Measurements from ENCODE around the gene CRYBG2.
"Not testable (repeated sequence)": the region's sequence is repeated elsewhere in the genome, so short reads cannot be mapped to it uniquely, and the experiment has no call there.

The CRYBG2 gene

DNA sequence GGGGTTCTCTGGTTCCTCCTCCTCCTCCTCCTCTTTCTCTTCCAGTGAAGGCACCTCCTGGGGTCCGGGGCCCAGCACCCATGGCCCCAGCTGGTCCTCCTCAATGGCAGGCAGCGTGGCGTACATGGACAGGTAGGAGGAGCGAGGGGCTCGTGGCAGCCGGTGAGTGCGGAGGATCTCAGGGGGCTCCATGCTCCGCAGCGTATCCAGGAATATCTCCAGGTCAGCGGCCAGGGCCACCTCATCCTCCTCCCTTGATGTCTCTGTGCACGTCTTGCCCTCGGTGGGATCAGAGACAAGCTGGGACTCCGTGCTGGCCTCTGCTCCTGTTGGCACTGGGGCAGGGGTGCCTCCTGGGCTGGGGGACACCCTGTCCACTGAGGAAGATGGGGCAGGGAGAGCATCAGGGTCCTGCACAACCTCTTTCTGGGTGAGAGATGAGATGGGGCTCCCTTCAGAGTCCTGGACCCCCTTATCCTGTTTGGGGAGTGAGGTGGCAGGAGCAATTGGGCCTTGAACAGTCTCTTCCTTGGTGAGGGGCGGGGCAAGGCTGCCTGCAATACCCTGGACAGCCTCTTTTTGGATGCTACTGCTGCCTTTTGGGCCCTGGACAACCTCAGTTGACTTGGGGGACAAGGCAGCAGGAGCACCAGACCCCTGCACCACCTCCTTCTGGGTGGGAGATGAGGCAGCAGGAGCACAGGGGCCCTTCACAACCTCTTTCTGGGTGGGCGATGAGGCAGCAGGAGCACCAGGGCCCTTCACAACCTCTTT is 9.6 kb downstream of the CRYBG2 start:
- H3K4me1 ChIP-seq (ENCODE audit: control insufficient read depth, insufficient read depth, low read length): no peaks in the 10 kb centered on the region
- H3K27me3 ChIP-seq (ENCODE audit: control insufficient read depth, insufficient read depth, low read length): no peaks in the 10 kb centered on the region
- no peak overlapping the region for H3K4me3 ChIP-seq (ENCODE audit: low read depth, low read length)
- no peaks in the 10 kb centered on the region for H3K9me3 ChIP-seq (ENCODE audit: control insufficient read depth, insufficient read depth, low read length)
- H3K36me3 ChIP-seq (ENCODE audit: control insufficient read depth, insufficient read depth, low read length): peaks cover 4% of the 10 kb centered on the region
- H3K9ac ChIP-seq (ENCODE audit: low read depth, low read length): no peak overlapping the region

DNA sequence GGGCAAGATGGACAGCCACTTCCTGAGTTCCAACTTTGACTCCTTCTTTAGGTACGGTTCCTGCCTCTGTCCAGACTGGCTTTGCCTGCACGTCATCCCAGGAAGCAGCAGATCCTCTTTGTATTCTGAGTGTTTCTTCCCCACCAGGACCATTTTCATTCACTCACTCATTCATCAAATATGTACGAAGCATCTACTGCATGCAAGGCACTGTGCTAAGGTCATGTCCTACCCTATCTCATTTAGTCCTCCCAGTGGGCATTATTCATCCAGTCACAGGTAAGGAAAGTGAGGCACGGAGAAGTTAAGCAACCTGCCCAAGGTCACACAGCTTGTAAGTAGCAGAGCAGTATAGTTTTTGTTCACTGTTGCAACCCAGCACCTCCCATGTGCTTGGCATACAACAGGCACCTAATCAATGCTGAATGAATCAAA is 13.9 kb downstream of the CRYBG2 start:
- Histone ChIP-seq H3K9ac (ENCODE audit: low read depth, low read length) (no peak overlapping the region), H3K9me3 (ENCODE audit: control insufficient read depth, insufficient read depth, low read length) (no peaks in the 10 kb centered on the region), H3K4me1 (ENCODE audit: control insufficient read depth, insufficient read depth, low read length) (peaks cover 8% of the 10 kb centered on the region), H3K36me3 (ENCODE audit: control insufficient read depth, insufficient read depth, low read length) (no peaks in the 10 kb centered on the region), H3K4me3 (ENCODE audit: low read depth, low read length) (no peak overlapping the region), H3K27me3 (ENCODE audit: control insufficient read depth, insufficient read depth, low read length) (peaks cover 8% of the 10 kb centered on the region)

DNA sequence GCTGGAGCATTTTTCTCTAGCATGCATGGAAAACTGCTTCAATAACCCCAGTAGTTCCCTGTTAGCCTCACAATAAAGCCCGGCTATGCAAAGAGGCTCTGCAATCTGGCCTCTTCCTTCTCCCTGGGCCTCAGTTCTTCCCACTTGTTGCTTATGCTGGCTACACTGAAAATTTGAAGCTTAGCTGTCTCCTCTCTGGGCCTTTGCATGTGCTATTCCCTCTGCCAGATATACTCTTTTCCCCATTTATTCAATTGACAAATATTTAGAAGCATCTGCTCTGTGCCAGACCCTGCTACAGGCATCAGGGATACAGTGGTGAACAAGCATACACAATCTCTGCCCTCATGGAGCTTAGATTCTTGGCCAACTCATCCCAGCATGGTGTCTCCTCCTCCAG is 15.3 kb downstream of the CRYBG2 start:
- no peaks in the 10 kb centered on the region for H3K9me3 ChIP-seq (ENCODE audit: control insufficient read depth, insufficient read depth, low read length)
- H3K4me3 ChIP-seq (ENCODE audit: low read depth, low read length): no peak overlapping the region
- peaks cover 8% of the 10 kb centered on the region for H3K27me3 ChIP-seq (ENCODE audit: control insufficient read depth, insufficient read depth, low read length)
- peaks cover 8% of the 10 kb centered on the region for H3K4me1 ChIP-seq (ENCODE audit: control insufficient read depth, insufficient read depth, low read length)
- H3K36me3 ChIP-seq (ENCODE audit: control insufficient read depth, insufficient read depth, low read length): no peaks in the 10 kb centered on the region
- H3K9ac ChIP-seq (ENCODE audit: low read depth, low read length): no peak overlapping the region

DNA sequence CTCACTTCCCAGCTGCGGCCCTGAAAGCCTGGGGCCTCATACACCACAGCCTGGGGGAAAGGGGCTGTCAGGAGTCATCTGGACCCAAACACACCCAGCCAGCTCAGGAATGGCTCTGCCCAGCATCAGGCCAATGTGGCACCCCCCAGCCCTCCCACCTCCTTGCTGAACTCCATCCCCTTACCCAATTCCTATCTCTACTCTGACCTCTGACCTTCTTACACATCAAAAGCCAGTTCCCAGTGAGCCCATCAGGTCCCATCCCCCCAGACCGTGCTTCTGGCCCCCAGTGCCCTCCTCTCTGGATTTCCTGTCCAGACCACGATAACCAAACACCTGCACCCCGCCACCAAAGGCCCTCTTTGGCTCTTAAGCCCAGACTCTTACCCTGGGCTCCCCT is 16.3 kb downstream of the CRYBG2 start:
- Histone ChIP-seq H3K27me3 (ENCODE audit: control insufficient read depth, insufficient read depth, low read length) (peaks cover 8% of the 10 kb centered on the region), H3K4me3 (ENCODE audit: low read depth, low read length) (no peak overlapping the region), H3K36me3 (ENCODE audit: control insufficient read depth, insufficient read depth, low read length) (no peaks in the 10 kb centered on the region), H3K4me1 (ENCODE audit: control insufficient read depth, insufficient read depth, low read length) (peaks cover 8% of the 10 kb centered on the region), H3K9me3 (ENCODE audit: control insufficient read depth, insufficient read depth, low read length) (no peaks in the 10 kb centered on the region), H3K9ac (ENCODE audit: low read depth, low read length) (no peak overlapping the region)

DNA sequence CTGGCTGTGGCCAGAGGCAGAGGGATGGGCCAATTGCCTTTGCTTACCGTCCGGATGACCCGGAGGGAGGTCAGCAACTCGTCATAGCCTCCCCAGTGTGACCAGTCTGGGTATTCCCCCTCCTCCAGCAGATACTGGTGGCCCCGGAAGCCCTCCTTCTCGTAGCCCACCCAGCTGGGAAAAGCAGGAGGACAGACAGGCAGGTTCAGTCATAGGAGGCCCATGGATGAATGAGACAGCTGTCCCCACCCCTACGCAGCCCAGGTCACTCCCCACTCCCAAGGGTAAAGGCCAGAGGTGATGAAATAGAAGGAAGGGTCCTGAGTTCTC is 16.8 kb downstream of the CRYBG2 start:
- H3K4me1 ChIP-seq (ENCODE audit: control insufficient read depth, insufficient read depth, low read length): peaks cover 8% of the 10 kb centered on the region

DNA sequence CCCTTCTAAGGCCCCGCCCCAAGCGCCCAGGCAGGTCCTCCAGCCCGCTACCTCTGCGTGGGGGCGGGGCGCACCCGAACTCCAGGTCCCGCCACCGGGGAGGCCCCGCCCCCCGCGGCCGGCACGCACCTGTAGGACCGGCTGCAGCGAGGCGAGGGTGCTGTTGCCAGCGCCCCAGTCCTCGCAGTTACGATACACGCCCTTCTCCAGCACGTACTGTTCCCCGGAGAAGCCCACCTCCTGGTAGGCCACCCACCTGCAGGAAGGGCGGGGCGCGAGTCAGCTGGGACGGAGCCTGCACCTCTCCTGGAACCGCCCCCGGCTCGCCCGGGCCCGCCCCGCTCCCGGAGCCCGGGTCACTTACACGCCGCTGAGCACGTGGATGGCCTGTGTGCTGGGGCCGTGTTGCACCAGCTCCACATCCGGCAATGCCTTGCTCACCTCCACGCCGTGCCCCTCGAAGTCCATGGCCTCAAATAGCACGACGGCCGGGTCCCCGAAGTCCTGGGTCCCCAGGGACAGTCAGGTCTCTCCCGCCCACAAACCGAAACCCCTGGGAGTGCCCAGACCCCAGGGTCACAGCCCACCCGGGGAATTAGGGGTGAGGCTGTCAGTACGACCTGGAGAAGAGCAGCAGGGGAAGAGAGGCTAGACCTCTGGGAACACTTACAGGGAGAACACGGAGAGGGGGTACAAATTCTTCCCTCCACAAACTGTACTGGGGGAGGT is 17.3 kb downstream of the CRYBG2 start:
- Histone ChIP-seq H3K4me3 (ENCODE audit: low read depth, low read length) (peak overlapping the region; percentile 93), H3K27me3 (ENCODE audit: control insufficient read depth, insufficient read depth, low read length) (peaks cover 8% of the 10 kb centered on the region), H3K9me3 (ENCODE audit: control insufficient read depth, insufficient read depth, low read length) (no peaks in the 10 kb centered on the region), H3K4me1 (ENCODE audit: control insufficient read depth, insufficient read depth, low read length) (peaks cover 8% of the 10 kb centered on the region), H3K36me3 (ENCODE audit: control insufficient read depth, insufficient read depth, low read length) (no peaks in the 10 kb centered on the region), H3K9ac (ENCODE audit: low read depth, low read length) (peak overlapping the region; percentile 47)

More for the DNA sequence above, 16.8 kb downstream of the CRYBG2 start:
- Histone ChIP-seq H3K9me3 (ENCODE audit: control insufficient read depth, insufficient read depth, low read length) (no peaks in the 10 kb centered on the region), H3K27me3 (ENCODE audit: control insufficient read depth, insufficient read depth, low read length) (peaks cover 8% of the 10 kb centered on the region), H3K4me3 (ENCODE audit: low read depth, low read length) (peak overlapping the region; percentile 93), H3K36me3 (ENCODE audit: control insufficient read depth, insufficient read depth, low read length) (no peaks in the 10 kb centered on the region), H3K9ac (ENCODE audit: low read depth, low read length) (no peak overlapping the region)

DNA sequence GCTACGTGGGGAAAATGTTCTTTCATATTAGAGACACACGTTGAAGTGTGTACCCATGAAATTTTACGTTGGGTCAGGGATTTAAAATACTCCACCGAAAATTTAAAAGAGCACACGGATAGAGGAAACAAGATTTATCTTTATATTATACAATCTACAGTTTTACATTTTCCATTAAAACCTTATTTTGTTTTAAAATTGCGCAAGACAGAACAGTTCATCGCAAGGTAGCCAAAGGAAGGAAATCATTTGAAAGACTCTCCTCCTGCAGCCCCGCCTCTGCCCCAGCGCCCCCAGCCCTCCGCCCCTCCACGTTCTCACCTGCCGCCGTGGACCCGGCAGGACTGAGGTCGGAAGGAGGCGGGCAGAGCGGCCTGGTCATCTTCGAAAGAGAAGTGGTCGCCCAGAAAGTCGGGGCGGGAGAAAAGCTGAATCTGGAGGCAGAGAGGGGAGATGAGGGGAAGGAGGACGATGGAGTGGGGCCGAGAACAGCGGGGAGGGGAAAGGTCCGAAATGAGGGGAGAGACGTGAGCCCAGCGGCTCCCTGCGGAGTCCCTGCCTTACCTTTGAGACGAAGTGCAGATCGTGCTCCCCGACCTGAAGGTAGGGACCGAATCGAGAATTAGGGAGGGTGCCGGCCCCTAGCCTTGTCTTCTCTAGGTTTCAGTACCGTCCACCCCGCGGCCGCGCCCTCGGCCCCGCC is 18.0 kb downstream of the CRYBG2 start:
- H3K9me3 ChIP-seq (ENCODE audit: control insufficient read depth, insufficient read depth, low read length): no peaks in the 10 kb centered on the region
- H3K36me3 ChIP-seq (ENCODE audit: control insufficient read depth, insufficient read depth, low read length): no peaks in the 10 kb centered on the region
- H3K9ac ChIP-seq (ENCODE audit: low read depth, low read length): peak overlapping the region; percentile 70
- peaks cover 8% of the 10 kb centered on the region for H3K27me3 ChIP-seq (ENCODE audit: control insufficient read depth, insufficient read depth, low read length)
- peaks cover 8% of the 10 kb centered on the region for H3K4me1 ChIP-seq (ENCODE audit: control insufficient read depth, insufficient read depth, low read length)
- H3K4me3 ChIP-seq (ENCODE audit: low read depth, low read length): peak overlapping the region; percentile 93

DNA sequence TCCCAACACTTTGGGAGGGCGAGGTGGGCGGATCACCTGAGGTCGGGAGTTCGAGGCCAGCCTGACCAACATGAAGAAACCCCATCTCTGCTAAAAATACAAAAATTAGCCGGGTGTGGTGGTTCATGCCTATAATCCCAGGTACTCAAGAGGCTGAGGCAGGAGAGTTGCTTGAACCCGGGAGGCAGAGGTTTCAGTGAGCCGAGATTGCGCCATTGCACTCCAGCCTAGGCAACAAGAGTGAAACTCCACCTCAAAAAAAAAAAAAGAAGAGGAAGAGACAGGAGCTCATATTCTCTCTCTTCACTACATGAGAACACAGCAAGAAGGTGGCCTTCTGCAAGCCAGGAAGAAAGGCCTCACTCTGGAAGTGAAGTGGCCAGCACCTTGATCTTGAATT is 20.6 kb downstream of the CRYBG2 start:
- H3K36me3 ChIP-seq (ENCODE audit: control insufficient read depth, insufficient read depth, low read length); H3K4me3 ChIP-seq (ENCODE audit: low read depth, low read length); H3K4me1 ChIP-seq (ENCODE audit: control insufficient read depth, insufficient read depth, low read length); H3K9me3 ChIP-seq (ENCODE audit: control insufficient read depth, insufficient read depth, low read length); H3K9ac ChIP-seq (ENCODE audit: low read depth, low read length); H3K27me3 ChIP-seq (ENCODE audit: control insufficient read depth, insufficient read depth, low read length): not testable (repeated sequence)

DNA sequence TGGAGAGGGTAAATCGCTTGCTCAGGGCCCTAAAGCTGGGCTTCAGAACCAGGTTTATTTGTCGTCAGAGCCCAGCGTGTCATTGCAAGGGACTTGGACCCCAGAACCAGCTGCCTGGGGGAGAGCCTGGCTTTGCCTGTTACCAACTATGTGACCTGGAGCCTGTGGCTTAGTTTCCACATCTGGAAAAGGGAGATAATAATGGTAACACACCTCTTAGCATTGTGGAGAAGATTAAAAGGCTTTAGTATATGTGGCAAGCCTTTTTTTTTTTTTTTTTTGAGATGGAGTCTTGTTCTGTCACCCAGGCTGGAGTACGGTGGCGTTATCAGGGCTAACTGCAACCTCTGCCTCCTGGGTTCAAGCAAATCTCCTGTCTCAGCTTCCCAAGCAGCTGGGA is 23.7 kb downstream of the CRYBG2 start:
- Histone ChIP-seq H3K4me3 (ENCODE audit: low read depth, low read length) (no peak overlapping the region), H3K36me3 (ENCODE audit: control insufficient read depth, insufficient read depth, low read length) (peaks cover 12% of the 10 kb centered on the region), H3K27me3 (ENCODE audit: control insufficient read depth, insufficient read depth, low read length) (no peaks in the 10 kb centered on the region), H3K9ac (ENCODE audit: low read depth, low read length) (no peak overlapping the region), H3K4me1 (ENCODE audit: control insufficient read depth, insufficient read depth, low read length) (no peaks in the 10 kb centered on the region), H3K9me3 (ENCODE audit: control insufficient read depth, insufficient read depth, low read length) (no peaks in the 10 kb centered on the region)

DNA sequence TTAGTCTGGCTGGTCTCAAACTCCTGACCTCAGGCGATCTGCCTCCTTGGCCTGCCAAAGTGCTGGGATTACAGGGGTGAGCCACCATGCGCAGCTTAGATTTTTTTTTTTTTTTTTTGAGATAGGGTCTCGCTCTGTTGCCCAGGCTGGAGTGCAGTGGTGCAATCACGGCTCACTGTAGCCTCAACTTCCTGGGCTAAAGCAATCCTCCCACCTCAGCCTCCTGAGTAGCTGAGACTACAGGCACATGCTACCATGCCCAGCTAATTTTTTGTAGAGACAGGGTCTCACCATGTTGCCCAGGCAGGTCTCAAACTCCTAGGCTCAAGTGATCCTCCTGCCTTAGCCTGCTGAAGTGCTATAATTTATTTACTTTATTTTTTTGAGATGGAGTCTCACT is 24.6 kb downstream of the CRYBG2 start:
- H3K27me3 ChIP-seq (ENCODE audit: control insufficient read depth, insufficient read depth, low read length); H3K4me3 ChIP-seq (ENCODE audit: low read depth, low read length); H3K4me1 ChIP-seq (ENCODE audit: control insufficient read depth, insufficient read depth, low read length); H3K9ac ChIP-seq (ENCODE audit: low read depth, low read length); H3K9me3 ChIP-seq (ENCODE audit: control insufficient read depth, insufficient read depth, low read length): not testable (repeated sequence)
- H3K36me3 ChIP-seq (ENCODE audit: control insufficient read depth, insufficient read depth, low read length): peaks cover 12% of the 10 kb centered on the region

DNA sequence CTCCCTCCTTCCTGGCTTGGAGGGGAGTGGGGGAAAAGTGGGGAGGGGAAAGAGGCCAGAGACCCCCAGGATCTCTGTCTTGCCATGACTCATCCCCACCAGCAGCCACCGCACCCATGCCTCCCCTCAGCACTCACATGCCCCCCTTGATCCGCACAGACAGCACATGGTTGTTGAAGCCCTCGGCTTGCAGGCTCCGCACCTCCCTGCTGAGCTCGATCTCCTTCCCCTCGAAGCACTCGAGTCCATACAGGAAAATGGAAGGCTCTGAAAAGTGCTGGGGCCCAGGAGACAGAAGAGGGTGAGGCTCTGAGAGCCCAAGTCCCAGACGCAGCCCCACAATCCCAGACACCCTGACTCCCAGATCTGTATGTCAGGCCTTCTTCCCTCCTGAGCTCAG is 25.3 kb downstream of the CRYBG2 start:
- Histone ChIP-seq H3K36me3 (ENCODE audit: control insufficient read depth, insufficient read depth, low read length) (peaks cover 17% of the 10 kb centered on the region), H3K9ac (ENCODE audit: low read depth, low read length) (peak overlapping the region; percentile 24)

DNA sequence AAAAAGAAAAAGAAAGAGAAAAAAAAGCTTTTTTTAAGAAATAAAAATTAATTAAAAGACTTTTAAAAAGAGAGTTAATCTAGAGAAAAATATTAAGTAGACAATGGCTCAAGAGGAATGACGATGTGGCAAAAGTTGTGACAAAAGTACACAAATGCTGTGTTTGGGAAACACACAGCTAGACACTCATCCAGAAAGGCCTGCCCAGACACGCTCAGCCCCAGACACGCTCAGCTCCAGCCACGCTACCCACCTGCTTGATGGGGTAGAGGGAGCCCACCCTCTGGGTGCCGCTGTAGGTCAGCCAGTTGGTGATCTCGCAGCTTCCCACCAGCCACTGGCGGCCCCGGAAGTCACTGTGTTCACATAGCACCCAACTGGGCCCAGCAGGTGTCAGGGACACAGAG is 26.0 kb downstream of the CRYBG2 start:
- Histone ChIP-seq H3K9ac (ENCODE audit: low read depth, low read length) (no peak overlapping the region), H3K36me3 (ENCODE audit: control insufficient read depth, insufficient read depth, low read length) (peaks cover 17% of the 10 kb centered on the region), H3K9me3 (ENCODE audit: control insufficient read depth, insufficient read depth, low read length) (no peaks in the 10 kb centered on the region), H3K27me3 (ENCODE audit: control insufficient read depth, insufficient read depth, low read length) (no peaks in the 10 kb centered on the region), H3K4me3 (ENCODE audit: low read depth, low read length) (no peak overlapping the region), H3K4me1 (ENCODE audit: control insufficient read depth, insufficient read depth, low read length) (no peaks in the 10 kb centered on the region)

More for the DNA sequence above, 25.3 kb downstream of the CRYBG2 start:
- Histone ChIP-seq H3K9me3 (ENCODE audit: control insufficient read depth, insufficient read depth, low read length) (no peaks in the 10 kb centered on the region), H3K4me3 (ENCODE audit: low read depth, low read length) (no peak overlapping the region), H3K4me1 (ENCODE audit: control insufficient read depth, insufficient read depth, low read length) (no peaks in the 10 kb centered on the region), H3K27me3 (ENCODE audit: control insufficient read depth, insufficient read depth, low read length) (no peaks in the 10 kb centered on the region)
